K562 (cell line): ENCODE measurements around the gene C2CD5. TPM values are rescaled to one million over a fixed set of nuclear protein-coding genes. Genes with fewer than 3 reads are reported as not detected.

ENCODE experiments used
- ATAC-seq: fragments of 200-7000 bp; cut with Tn5 transposase; 3 replicates; pipeline ENCODE4 v1.9.1; 2020; ENCODE audit warnings: moderate library complexity
- BruUV-seq: library from RNA; stranded (reverse); fragments of 400-500 nt; replicated peaks from 2 replicates; lab custom pipeline; 2021; lab: Mats Ljungman, UMichigan
- CTCF ChIA-PET: fragments of 300-600 bp; formaldehyde crosslinking; extraction: SDS; loops from one replicate; lab custom pipeline; 2021; ENCODE audit warnings: low intra/inter-chr PET ratio; lab: Yijun Ruan, JAX
- POLR2A ChIA-PET: fragments of 300-600, 350-650 bp; sonication (Branson Sonifier 250); formaldehyde crosslinking; extraction: SDS; loops from one replicate; lab custom pipeline; 2021; ENCODE audit warnings: antibody characterized with exemption, inconsistent platforms; lab: Yijun Ruan, JAX
- DNase-seq, 4 experiments: peaks; one replicate each; pipeline versions ENCODE4 v3.0.0 to v3.0.0-alpha.2; 2011 to 2018; ENCODE audit warnings: low spot score in 3 of 4, mixed read lengths in 3 of 4; ENCODE audit errors: extremely low read depth in 1 of 4
- FAIRE-seq: peaks from 2 replicates; lab custom pipeline; 2011; peaks lifted over from hg19 to GRCh38; lab: Jason Lieb, UNC
- H2AFZ ChIP-seq: 2 replicates; pipeline ENCODE4 v1.6.0; 2011; ENCODE audit warnings: low read depth, low read length, control low read depth, inconsistent platforms
- H3K27ac ChIP-seq: fragments of 200-600 bp; 3 replicates; pipeline ENCODE4 v1.8.0; 2011; ENCODE audit warnings: low read depth, mild to moderate bottlenecking, control low read depth, inconsistent platforms, low read length, moderate library complexity, mixed read lengths; ENCODE audit errors: extremely low read depth
- H3K27me3 ChIP-seq, 2 experiments: fragments of 300-600 bp in 1 of 2; 2 replicates in 1 of 2; 3 replicates in 1 of 2; pipeline versions ENCODE4 v1.6.0 to v1.8.0; 2011; ENCODE audit warnings: inconsistent platforms in 2 of 2, low read length in 2 of 2, mild to moderate bottlenecking in 1 of 2, mixed read lengths in 1 of 2, moderate library complexity in 1 of 2; ENCODE audit not compliant: control insufficient read depth in 2 of 2, insufficient read depth in 2 of 2
- H3K36me3 ChIP-seq: fragments of 300-600 bp; 3 replicates; pipeline ENCODE4 v1.8.0; 2011; ENCODE audit warnings: mild to moderate bottlenecking, low read length, inconsistent platforms; ENCODE audit not compliant: control insufficient read depth, insufficient read depth
- H3K4me1 ChIP-seq, 2 experiments: fragments of 200-600 bp in 1 of 2; replicated peaks in 1 of 2; 2 replicates in 1 of 2; 3 replicates in 1 of 2; pipeline versions ENCODE4 v1.5.1 to v1.8.0; 2011; ENCODE audit warnings: inconsistent platforms in 2 of 2, low read length in 2 of 2, mild to moderate bottlenecking in 1 of 2, mixed read lengths in 1 of 2, moderate library complexity in 1 of 2; ENCODE audit not compliant: control insufficient read depth in 2 of 2, insufficient read depth in 2 of 2
- H3K4me2 ChIP-seq: 2 replicates; pipeline ENCODE4 v1.6.1; 2011; ENCODE audit warnings: low read length, control low read depth, inconsistent platforms, mixed read lengths; ENCODE audit not compliant: insufficient read depth
- H3K4me3 ChIP-seq: fragments of 200-600 bp; sonication (generic), shearing (Covaris generic); 2 replicates; pipeline ENCODE4 v1.5.1; 2016; ENCODE audit warnings: control low read depth, inconsistent platforms
- H3K79me2 ChIP-seq: fragments of 200-600 bp; 3 replicates; pipeline ENCODE4 v1.8.0; 2011; ENCODE audit warnings: low read length, inconsistent platforms; ENCODE audit not compliant: control insufficient read depth, insufficient read depth
- H3K9ac ChIP-seq, 2 experiments: 2 replicates each; pipeline versions ENCODE4 v1.6.0 to v1.6.1; 2011; ENCODE audit warnings: low read depth in 2 of 2, low read length in 2 of 2, control low read depth in 1 of 2, inconsistent platforms in 1 of 2, mild to moderate bottlenecking in 1 of 2, mixed read lengths in 1 of 2; ENCODE audit not compliant: insufficient read depth in 1 of 2
- H3K9me1 ChIP-seq: one replicate; pipeline ENCODE4 v1.6.0; 2011; ENCODE audit warnings: inconsistent platforms, mild to moderate bottlenecking, low read length, moderate library complexity; ENCODE audit not compliant: control insufficient read depth, insufficient read depth
- H3K9me3 ChIP-seq: replicated peaks from 2 replicates; pipeline ENCODE4 v1.5.1; 2011; ENCODE audit warnings: low read depth, low read length, inconsistent platforms; ENCODE audit not compliant: control insufficient read depth, insufficient read depth
- H4K20me1 ChIP-seq: replicated peaks from 2 replicates; pipeline ENCODE4 v1.6.1; 2011; ENCODE audit warnings: low read length, inconsistent platforms, mixed read lengths; ENCODE audit not compliant: control insufficient read depth, insufficient read depth
- FOXJ2 ChIP-seq: fragments of 200-800 bp; sonication (Bioruptor generic); IDR thresholded peaks from 2 replicates; pipeline ENCODE4 v1.6.1; 2016; ENCODE audit warnings: missing genetic modification characterization, missing compliant biosample characterization
- GTF3C2 ChIP-seq: IDR thresholded peaks from 3 replicates; pipeline ENCODE4 v1.6.1; 2011; ENCODE audit warnings: borderline replicate concordance, mild to moderate bottlenecking, moderate library complexity; ENCODE audit not compliant: insufficient read length; ENCODE audit errors: extremely low read depth
- JUND ChIP-seq, 2 experiments: IDR thresholded peaks; 2 replicates in 1 of 2; 3 replicates in 1 of 2; pipeline ENCODE4 v1.6.1; 2011; ENCODE audit warnings: borderline replicate concordance in 2 of 2, low read depth in 2 of 2, low read length in 2 of 2, improper control_type of control experiment in 1 of 2, missing biosample characterization in 1 of 2, missing genetic modification characterization in 1 of 2, missing genetic modification reagents in 1 of 2
- LCOR ChIP-seq: sonication (generic); formaldehyde crosslinking; IDR thresholded peaks from 2 replicates; pipeline ENCODE4 v1.8.0; 2022; ENCODE audit warnings: mild to moderate bottlenecking, missing genetic modification reagents
- MEF2D ChIP-seq: conservative IDR thresholded peaks from 2 replicates; pipeline ENCODE4 v1.6.1; 2016; ENCODE audit warnings: low read depth, missing genetic modification characterization, missing compliant biosample characterization
- ZNF143 ChIP-seq: sonication (generic); formaldehyde crosslinking; IDR thresholded peaks from 2 replicates; pipeline ENCODE4 v1.9.0; 2022; ENCODE audit warnings: mild to moderate bottlenecking, missing genetic modification reagents
- ZNF347 ChIP-seq: fragments of 450-650 bp; formaldehyde crosslinking; IDR thresholded peaks from 2 replicates; pipeline ENCODE4 v1.4.0; 2020; ENCODE audit warnings: low read depth, mild to moderate bottlenecking, moderate library complexity
- ZNF609 ChIP-seq: sonication (generic); formaldehyde crosslinking; IDR thresholded peaks from 2 replicates; pipeline ENCODE4 v1.8.1; 2023; ENCODE audit warnings: missing genetic modification reagents, mild to moderate bottlenecking, borderline replicate concordance
- WGBS: fragments of 100-300 bp; shearing (Covaris generic); methylation state at CpG from one replicate; pipeline ENCODE4 v1.1.6; 2016; ENCODE audit warnings: low coverage, mixed read lengths; ENCODE audit not compliant: insufficient coverage; ENCODE audit errors: missing lambda C conversion rate; 5-methylcytosine and 5-hydroxymethylcytosine counted together
- in situ Hi-C: fragments of 300-500 bp; cut with MboI; formaldehyde crosslinking; loops from 4 replicates; pipeline ENCODE4 v1.15.0; 2018; ENCODE audit warnings: inconsistent platforms, mixed read lengths
- intact Hi-C: fragments of 100-400 bp; cut with micrococcal nuclease; formaldehyde crosslinking; loops from 2 replicates; pipeline ENCODE4 v1.14.2; 2022
- polyA plus RNA-seq, 8 experiments: library from polyadenylated mRNA; depleted of rRNA in 4 of 8; stranded (reverse) in 5 of 8; unstranded in 3 of 8; fragments of >200 nt; fragmentation: Nextera tagmentation in 2 of 8; fragmentation: Illumina TruSeq in 1 of 8; extraction: Ambion mirVana in 2 of 8; extraction: Trizol in 1 of 8; gene quantifications; 2 replicates each; pipeline versions ENCODE4 v1.2.1 to v1.2.3, GENCODE V29; 2011 to 2014; ENCODE audit warnings: inconsistent platforms in 1 of 8, missing spikeins in 1 of 8
- total RNA-seq, 7 experiments: library from RNA; depleted of rRNA in 6 of 7; stranded (reverse); fragments of >200 nt in 6 of 7; fragmentation: Illumina TruSeq in 2 of 7; extraction: Trizol in 2 of 7; gene quantifications; 2 replicates each; pipeline versions ENCODE4 v1.2.1 to v1.2.3, GENCODE V29; 2011 to 2021; ENCODE audit warnings: low replicate concordance in 1 of 7

C2CD5 gene
- total and polyA plus RNA-seq, 9 of the 15 experiments (the other 6 are each of a cell fraction or from before 2014, with no cell fraction given): 5.1 to 24.1 (median 14.3) TPM

- TF ChIP-seq JUND (IDR thresholded peaks at IDR 0.05; ENCODE audit: borderline replicate concordance, low read depth, low read length): no peak
- TF ChIP-seq JUND (tag; IDR thresholded peaks at IDR 0.05; ENCODE audit: borderline replicate concordance, low read depth, low read length): no peak
- no peak for TF ChIP-seq ZNF143 (CRISPR knock-in tag)
- no peak for TF ChIP-seq LCOR (CRISPR knock-in tag)
- no peak for TF ChIP-seq GTF3C2
- TF ChIP-seq, all 486 proteins: peak for 0
Observed at GRCh38 chr12:22416801-22417200, 127.5 kb downstream of the C2CD5 start (continued).

GRCh38 chr12:22415342-22416309 lies 128.7 kb downstream of the C2CD5 start:
- no peak for ATAC-seq
- WGBS: 3% methylated on average over 4 of the region's 4 CpGs
- H3K79me2 ChIP-seq: no peaks in the 10 kb centered on the region
- H3K27ac ChIP-seq: no peak overlapping the region
- no TSS peak for BruUV-seq
- no peak for FAIRE-seq
- no peak for DNase-seq
- H3K4me1 ChIP-seq: no peaks in the 10 kb centered on the region
- no peaks in the 10 kb centered on the region for H3K9me3 ChIP-seq
- intact Hi-C loops: no loop called here
- in situ Hi-C loops: no loop called here
- no peaks in the 10 kb centered on the region for H3K27me3 ChIP-seq
- no peaks in the 10 kb centered on the region for H3K36me3 ChIP-seq
- H3K9ac ChIP-seq: no peak overlapping the region
- H3K4me2 ChIP-seq: no peak overlapping the region
- CTCF ChIA-PET: no interaction called here
- POLR2A ChIA-PET: no interaction called here
- H2AFZ ChIP-seq: no peak overlapping the region
- no peaks in the 10 kb centered on the region for H4K20me1 ChIP-seq
- no peaks in the 10 kb centered on the region for H3K9me1 ChIP-seq
- H3K4me3 ChIP-seq: no peak overlapping the region
- TF ChIP-seq ZNF609 (CRISPR knock-in tag) (no peak), MEF2D (tag) (no peak), FOXJ2 (tag) (no peak), ZNF347 (CRISPR knock-in tag) (no peak)
